Suprapubic skin (tissue), 3 donors: ENCODE data around the gene JUP.

Experiments used
- POLR2A ChIP-seq, 2 donors: fragments of 450-650 bp; IDR thresholded peaks; one replicate each; pipeline ENCODE4 v1.6.1; 2017; ENCODE audit warnings: antibody characterized with exemption in 2 of 2, mild to moderate bottlenecking in 2 of 2, moderate library complexity in 2 of 2
- TF ChIP-seq, protein P1 (sequence below), 2 donors: fragments of 200-600 bp in 1 of 2; fragments of 450-650 bp in 1 of 2; sonication (generic) in 1 of 2; IDR thresholded peaks; one replicate each; pipeline ENCODE4 v1.5.1; 2016 to 2019; ENCODE audit warnings: antibody characterized with exemption in 2 of 2, mild to moderate bottlenecking in 1 of 2, moderate library complexity in 1 of 2

DNA sequence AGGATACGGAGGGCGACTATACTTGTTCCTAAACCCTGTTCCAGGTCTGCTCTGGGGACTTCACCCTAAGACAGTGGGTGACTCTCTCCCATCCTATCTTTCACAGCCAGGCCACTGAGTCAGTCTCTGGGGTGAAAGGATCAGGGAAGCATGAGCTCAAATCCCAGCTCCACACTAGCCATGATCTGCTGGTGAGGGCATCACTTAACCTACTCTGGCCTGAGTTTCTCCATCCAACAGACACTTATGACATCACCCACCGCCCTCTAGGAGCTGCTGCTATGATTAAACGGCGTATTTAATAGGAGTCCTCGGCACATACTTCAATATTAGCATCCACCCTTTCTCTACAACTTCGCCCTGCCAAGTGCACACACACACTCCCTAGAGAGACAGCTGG lies 64.3 kb downstream of the JUP start:
- TF ChIP-seq POLR2A (IDR thresholded peaks at IDR 0.05) = no peak
- TF ChIP-seq, protein P1, sequence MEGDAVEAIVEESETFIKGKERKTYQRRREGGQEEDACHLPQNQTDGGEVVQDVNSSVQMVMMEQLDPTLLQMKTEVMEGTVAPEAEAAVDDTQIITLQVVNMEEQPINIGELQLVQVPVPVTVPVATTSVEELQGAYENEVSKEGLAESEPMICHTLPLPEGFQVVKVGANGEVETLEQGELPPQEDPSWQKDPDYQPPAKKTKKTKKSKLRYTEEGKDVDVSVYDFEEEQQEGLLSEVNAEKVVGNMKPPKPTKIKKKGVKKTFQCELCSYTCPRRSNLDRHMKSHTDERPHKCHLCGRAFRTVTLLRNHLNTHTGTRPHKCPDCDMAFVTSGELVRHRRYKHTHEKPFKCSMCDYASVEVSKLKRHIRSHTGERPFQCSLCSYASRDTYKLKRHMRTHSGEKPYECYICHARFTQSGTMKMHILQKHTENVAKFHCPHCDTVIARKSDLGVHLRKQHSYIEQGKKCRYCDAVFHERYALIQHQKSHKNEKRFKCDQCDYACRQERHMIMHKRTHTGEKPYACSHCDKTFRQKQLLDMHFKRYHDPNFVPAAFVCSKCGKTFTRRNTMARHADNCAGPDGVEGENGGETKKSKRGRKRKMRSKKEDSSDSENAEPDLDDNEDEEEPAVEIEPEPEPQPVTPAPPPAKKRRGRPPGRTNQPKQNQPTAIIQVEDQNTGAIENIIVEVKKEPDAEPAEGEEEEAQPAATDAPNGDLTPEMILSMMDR (IDR thresholded peaks at IDR 0.05) = no peak
